B cell (primary cell): ENCODE data around the gene ZNF25. TPM values are rescaled to one million over a fixed set of nuclear protein-coding genes. Genes with fewer than 3 reads are reported as not detected.
"Not testable (repeated sequence)": the region's sequence is repeated elsewhere in the genome, so short reads cannot be mapped to it uniquely, and the experiment has no call there.

Source experiments
- ATAC-seq: fragments of 200-7000 bp; cut with Tn5 transposase; one replicate; pipeline ENCODE4 v1.10.0; 2021; ENCODE audit warnings: low read depth, mild to moderate bottlenecking, moderate number of reproducible peaks, moderate library complexity
- CTCF ChIA-PET: fragments of 350-600 bp; sonication (Branson Sonifier 250); formaldehyde crosslinking; loops from one replicate; lab custom pipeline; 2021; ENCODE audit warnings: antibody characterized with exemption, inconsistent platforms; lab: Charles Lee
- POLR2A ChIA-PET: fragments of 350-600 bp; sonication (Branson Sonifier 250); formaldehyde crosslinking; loops from one replicate; lab custom pipeline; 2021; ENCODE audit warnings: antibody characterized with exemption; lab: Charles Lee
- DNase-seq: peaks from one replicate; pipeline ENCODE4 v3.0.0; 2013
- H2AFZ ChIP-seq: 2 replicates; pipeline ENCODE4 v1.6.1; 2012; ENCODE audit warnings: mild to moderate bottlenecking, low read depth, low read length; ENCODE audit not compliant: insufficient read depth, poor library complexity, severe bottlenecking
- H3K27ac ChIP-seq, 2 donors: 1 replicate in 1 of 2; 2 replicates in 1 of 2; pipeline ENCODE4 v1.5.1; 2012 to 2013; ENCODE audit warnings: low read length in 2 of 2, mild to moderate bottlenecking in 2 of 2, moderate library complexity in 1 of 2
- H3K27me3 ChIP-seq, 4 experiments: fragments of 200-600 bp in 1 of 4; sonication (generic) in 1 of 4; replicated peaks in 1 of 4; 1 replicate in 2 of 4; 2 replicates in 2 of 4; pipeline versions ENCODE4 v1.6.1 to v1.7.0; 2013 to 2016; ENCODE audit warnings: low read length in 3 of 4, mild to moderate bottlenecking in 2 of 4, mixed read lengths in 1 of 4, moderate library complexity in 1 of 4; ENCODE audit not compliant: insufficient read depth in 4 of 4, control insufficient read depth in 3 of 4; ENCODE audit errors: control extremely low read depth in 1 of 4
- H3K36me3 ChIP-seq, 2 experiments: replicated peaks in 1 of 2; 1 replicate in 1 of 2; 2 replicates in 1 of 2; pipeline versions ENCODE4 v1.6.1 to v1.7.1; 2013; ENCODE audit warnings: low read length in 1 of 2; ENCODE audit not compliant: insufficient read depth in 2 of 2, control insufficient read depth in 1 of 2; ENCODE audit errors: control extremely low read depth in 1 of 2, extremely low read depth in 1 of 2
- H3K4me1 ChIP-seq, 2 donors: fragments of 200-600 bp in 1 of 2; sonication (generic) in 1 of 2; 1 replicate in 1 of 2; 2 replicates in 1 of 2; pipeline versions ENCODE4 v1.5.1 to v1.6.1; 2013 to 2017; ENCODE audit warnings: low read length in 2 of 2; ENCODE audit not compliant: control insufficient read depth in 2 of 2, insufficient read depth in 2 of 2
- H3K4me2 ChIP-seq: replicated peaks from 2 replicates; pipeline ENCODE3; 2012; ENCODE audit warnings: mild to moderate bottlenecking, low read depth, low read length; ENCODE audit not compliant: poor library complexity, severe bottlenecking
- H3K4me3 ChIP-seq, 5 experiments: fragments of 200-600 bp in 1 of 5; sonication (generic) in 1 of 5; 1 replicate in 3 of 5; 2 replicates in 2 of 5; pipeline versions ENCODE4 v1.5.1 to v1.7.0; 2011 to 2016; ENCODE audit warnings: low read length in 4 of 5, mild to moderate bottlenecking in 4 of 5, low read depth in 2 of 5, control low read depth in 1 of 5, moderate library complexity in 1 of 5; ENCODE audit not compliant: insufficient read depth in 1 of 5; ENCODE audit errors: control extremely low read depth in 1 of 5, extremely low read depth in 1 of 5
- H3K79me2 ChIP-seq: fragments of 200-600 bp; sonication (generic); one replicate; pipeline ENCODE4 v1.6.0; 2016; ENCODE audit warnings: low read length; ENCODE audit not compliant: control insufficient read depth, insufficient read depth
- H3K9ac ChIP-seq: fragments of 200-600 bp; sonication (generic); 2 replicates; pipeline ENCODE4 v1.6.1; 2017; ENCODE audit warnings: mild to moderate bottlenecking, low read length, moderate library complexity
- H3K9me3 ChIP-seq, 3 donors: one replicate each; pipeline versions ENCODE4 v1.6.1 to v1.7.1; 2013; ENCODE audit warnings: low read length in 2 of 3; ENCODE audit not compliant: control insufficient read depth in 2 of 3, insufficient read depth in 1 of 3; ENCODE audit errors: control extremely low read depth in 1 of 3
- H4K20me1 ChIP-seq: 2 replicates; pipeline ENCODE4 v1.6.0; 2012; ENCODE audit warnings: mild to moderate bottlenecking, low read length; ENCODE audit not compliant: insufficient read depth, control insufficient read depth, poor library complexity, severe bottlenecking
- H3K27ac Mint-ChIP-seq: one replicate; pipeline ENCODE4 v1.8.0; 2021; ENCODE audit warnings: mixed read lengths
- H3K27me3 Mint-ChIP-seq: one replicate; pipeline ENCODE4 v1.8.0; 2021; ENCODE audit warnings: mixed read lengths
- H3K4me1 Mint-ChIP-seq: one replicate; pipeline ENCODE4 v1.8.0; 2021; ENCODE audit warnings: mixed read lengths
- H3K4me3 Mint-ChIP-seq: one replicate; pipeline ENCODE4 v1.8.0; 2021; ENCODE audit warnings: mixed read lengths
- H3K9me3 Mint-ChIP-seq: one replicate; pipeline ENCODE4 v1.8.0; 2022; ENCODE audit warnings: mixed read lengths; ENCODE audit not compliant: insufficient read depth
- EZH2 ChIP-seq: IDR thresholded peaks from 2 replicates; pipeline ENCODE4 v1.6.1; 2012; ENCODE audit warnings: borderline replicate concordance, low read depth, mild to moderate bottlenecking, moderate library complexity, low read length; ENCODE audit not compliant: insufficient read depth, poor library complexity, severe bottlenecking
- WGBS: methylation state at CpG from one replicate; pipeline ENCODE4 v1.1.5; 2013; ENCODE audit warnings: missing lambda C conversion rate; ENCODE audit not compliant: insufficient coverage; 5-methylcytosine and 5-hydroxymethylcytosine counted together
- intact Hi-C: fragments of 100-400 bp; cut with micrococcal nuclease; formaldehyde crosslinking; loops from one replicate; pipeline ENCODE4 v1.10.0; 2022
- polyA plus RNA-seq: library from polyadenylated mRNA; depleted of rRNA; stranded (reverse); fragments of >200 nt; gene quantifications from 2 replicates; pipeline ENCODE4 v1.2.3, GENCODE V29; 2012
- total RNA-seq, 2 donors: library from RNA; stranded (reverse); fragments of 120-200 nt in 1 of 2; gene quantifications; 1 replicate in 1 of 2; 2 replicates in 1 of 2; pipeline versions ENCODE4 v1.2.3 to v1.2.4, GENCODE V29; 2013 to 2022
- TF ChIP-seq, protein P1 (sequence below): fragments of 200-600 bp; IDR thresholded peaks from one replicate; pipeline ENCODE4 v1.8.0; 2022; ENCODE audit warnings: antibody characterized with exemption, mild to moderate bottlenecking

Gene ZNF25
- total and polyA plus RNA-seq, 2 donors (not counting 1 experiment from before 2014, with no cell fraction given) = 4.1 to 6.4 TPM

DNA sequence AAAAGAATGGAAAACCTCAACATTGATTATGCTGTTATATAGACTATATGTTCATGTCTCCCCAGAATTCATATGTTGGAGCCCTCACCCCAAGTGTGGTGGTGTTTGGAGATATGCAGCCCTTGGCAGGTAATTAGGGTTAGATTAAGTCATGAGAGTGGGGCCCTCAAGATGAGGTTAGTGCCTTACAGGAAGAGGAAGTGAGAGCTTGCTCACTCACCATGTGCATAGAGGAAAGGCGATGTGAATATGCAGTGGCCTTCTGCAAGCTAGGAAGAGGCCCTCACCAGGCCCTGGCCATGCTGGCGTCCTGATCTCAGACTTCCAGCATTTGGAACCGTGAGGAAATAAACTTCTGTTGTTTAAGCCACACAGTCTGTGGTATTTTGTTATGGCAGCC lies 48.8 kb upstream of the ZNF25 start:
- H3K27me3 Mint-ChIP-seq = no peaks in the 10 kb centered on the region
- TF ChIP-seq, protein P1, sequence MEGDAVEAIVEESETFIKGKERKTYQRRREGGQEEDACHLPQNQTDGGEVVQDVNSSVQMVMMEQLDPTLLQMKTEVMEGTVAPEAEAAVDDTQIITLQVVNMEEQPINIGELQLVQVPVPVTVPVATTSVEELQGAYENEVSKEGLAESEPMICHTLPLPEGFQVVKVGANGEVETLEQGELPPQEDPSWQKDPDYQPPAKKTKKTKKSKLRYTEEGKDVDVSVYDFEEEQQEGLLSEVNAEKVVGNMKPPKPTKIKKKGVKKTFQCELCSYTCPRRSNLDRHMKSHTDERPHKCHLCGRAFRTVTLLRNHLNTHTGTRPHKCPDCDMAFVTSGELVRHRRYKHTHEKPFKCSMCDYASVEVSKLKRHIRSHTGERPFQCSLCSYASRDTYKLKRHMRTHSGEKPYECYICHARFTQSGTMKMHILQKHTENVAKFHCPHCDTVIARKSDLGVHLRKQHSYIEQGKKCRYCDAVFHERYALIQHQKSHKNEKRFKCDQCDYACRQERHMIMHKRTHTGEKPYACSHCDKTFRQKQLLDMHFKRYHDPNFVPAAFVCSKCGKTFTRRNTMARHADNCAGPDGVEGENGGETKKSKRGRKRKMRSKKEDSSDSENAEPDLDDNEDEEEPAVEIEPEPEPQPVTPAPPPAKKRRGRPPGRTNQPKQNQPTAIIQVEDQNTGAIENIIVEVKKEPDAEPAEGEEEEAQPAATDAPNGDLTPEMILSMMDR = no peak
- no peak for TF ChIP-seq EZH2
- ATAC-seq (peak; percentile 51), DNase-seq (peak; percentile 34)
- 75% methylated on average over 3 of the region's 3 CpGs for WGBS
- H3K36me3 ChIP-seq = peaks cover 9 to 51% of the 10 kb centered on the region in 2 experiments
- H2AFZ ChIP-seq = no peak overlapping the region
- H3K9me3 ChIP-seq = peaks cover 0 to 4% (median 3%) of the 10 kb centered on the region in 3 donors
- H3K4me3 ChIP-seq = no peak overlapping the region
- POLR2A ChIA-PET = interaction anchor here (1.4 kb wide), 1 partner anchor 15 kb away, joined by 3 read pairs; the partner anchor contains the start of gene ZNF33A
- H3K79me2 ChIP-seq = peaks cover 27% of the 10 kb centered on the region
- H3K4me2 ChIP-seq = no peak overlapping the region
- H3K4me1 Mint-ChIP-seq = peaks cover 11% of the 10 kb centered on the region
- CTCF ChIA-PET = interaction anchor here (0.6 kb wide), 1 partner anchor 37 kb away, joined by 3 read pairs; no protein-coding TSS in a partner anchor
- peak overlapping the region; percentile 65 for H3K27ac Mint-ChIP-seq
- H4K20me1 ChIP-seq = no peaks in the 10 kb centered on the region
- H3K4me1 ChIP-seq = peaks cover 5% of the 10 kb centered on the region in 2 donors
- H3K27ac ChIP-seq = peak overlapping the region in 1 of 2 donors; percentile 53
- H3K9me3 Mint-ChIP-seq = peaks cover 3% of the 10 kb centered on the region
- intact Hi-C loops = no loop called here
- no peak overlapping the region for H3K9ac ChIP-seq
- no peak overlapping the region for H3K4me3 Mint-ChIP-seq
- H3K27me3 ChIP-seq = no peaks in the 10 kb centered on the region

DNA sequence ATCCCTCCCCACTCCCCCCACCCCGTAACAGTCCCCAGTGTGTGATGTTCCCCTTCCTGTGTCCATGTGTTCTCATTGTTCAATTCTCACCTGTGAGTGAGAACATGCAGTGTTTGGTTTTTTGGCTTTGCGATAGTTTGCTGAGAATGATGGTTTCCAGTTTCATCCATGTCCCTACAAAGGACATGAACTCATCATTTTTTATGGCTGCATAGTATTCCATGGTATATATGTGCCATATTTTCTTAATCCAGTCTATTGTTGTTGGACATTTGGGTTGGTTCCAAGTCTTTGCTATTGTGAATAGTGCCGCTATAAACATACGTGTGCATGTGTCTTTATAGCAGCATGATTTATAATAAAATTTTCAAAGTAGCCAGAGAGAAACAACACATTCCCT lies 42.7 kb upstream of the ZNF25 start:
- H3K4me3 ChIP-seq, H3K27me3 ChIP-seq, H3K9ac ChIP-seq, H3K9me3 ChIP-seq, H3K27me3 Mint-ChIP-seq, H3K4me1 ChIP-seq, DNase-seq, POLR2A ChIA-PET, CTCF ChIA-PET, H3K27ac Mint-ChIP-seq, ATAC-seq, H3K4me2 ChIP-seq, H3K4me3 Mint-ChIP-seq, intact Hi-C loops, H3K27ac ChIP-seq, H4K20me1 ChIP-seq, H2AFZ ChIP-seq, H3K9me3 Mint-ChIP-seq: not testable (repeated sequence)
- H3K4me1 Mint-ChIP-seq = peaks cover 14% of the 10 kb centered on the region
- Histone ChIP-seq H3K36me3 (peaks cover 11 to 68% of the 10 kb centered on the region in 2 experiments), H3K79me2 (peaks cover 39% of the 10 kb centered on the region)
- no CpG with 5 or more reads among the region's 4 CpGs for WGBS
